GM23338 (cell line): ENCODE measurements around the gene CHST11. TPM values are rescaled to one million over a fixed set of nuclear protein-coding genes. Genes with fewer than 3 reads are reported as not detected.
A peak's percentile ranks its signal among the peaks of the same experiment; 100 is the strongest.

Experiments
- ATAC-seq: fragments of 200-7000 bp; cut with Tn5 transposase; 3 replicates; pipeline ENCODE4 v1.9.1; 2020
- DNase-seq: peaks from one replicate; pipeline ENCODE4 v3.0.0-alpha.2; 2015; ENCODE audit warnings: low spot score
- H2AFZ ChIP-seq: fragments of 200-600 bp; sonication (generic); 2 replicates; pipeline ENCODE4 v1.8.0; 2016; ENCODE audit warnings: antibody characterized with exemption, mild to moderate bottlenecking, moderate library complexity
- H3F3A ChIP-seq: fragments of 200-600 bp; sonication (generic); replicated peaks from 2 replicates; pipeline ENCODE4 v1.8.0; 2017; ENCODE audit warnings: antibody characterized with exemption, mixed run types, low read depth
- H3K27ac ChIP-seq: fragments of 200-600 bp; sonication (generic); 2 replicates; pipeline ENCODE4 v1.6.1; 2016; ENCODE audit warnings: low read depth
- H3K27me3 ChIP-seq: fragments of 200-600 bp; sonication (generic); 2 replicates; pipeline ENCODE4 v1.8.0; 2016; ENCODE audit warnings: mild to moderate bottlenecking, mixed run types, moderate library complexity; ENCODE audit not compliant: insufficient read depth
- H3K36me3 ChIP-seq: fragments of 200-600 bp; sonication (generic); 2 replicates; pipeline ENCODE4 v1.8.0; 2016; ENCODE audit warnings: mild to moderate bottlenecking; ENCODE audit not compliant: insufficient read depth
- H3K4me1 ChIP-seq: fragments of 200-600 bp; sonication (generic); 2 replicates; pipeline ENCODE4 v1.8.0; 2016; ENCODE audit warnings: mild to moderate bottlenecking, moderate library complexity; ENCODE audit not compliant: insufficient read depth
- H3K4me2 ChIP-seq: fragments of 200-600 bp; sonication (generic); 2 replicates; pipeline ENCODE4 v1.7.1; 2017; ENCODE audit warnings: mixed run types
- H3K4me3 ChIP-seq: fragments of 200-600 bp; sonication (generic); 2 replicates; pipeline ENCODE4 v1.6.1; 2016; ENCODE audit warnings: mixed run types
- H3K79me2 ChIP-seq: fragments of 200-600 bp; sonication (generic); replicated peaks from 2 replicates; pipeline ENCODE4 v1.8.0; 2017; ENCODE audit warnings: mild to moderate bottlenecking; ENCODE audit not compliant: insufficient read depth
- H3K9me2 ChIP-seq: fragments of 200-600 bp; sonication (generic); 2 replicates; pipeline ENCODE4 v1.8.0; 2017; ENCODE audit not compliant: insufficient read depth
- H4K20me1 ChIP-seq: fragments of 200-600 bp; sonication (generic); replicated peaks from 2 replicates; pipeline ENCODE4 v1.8.0; 2017; ENCODE audit warnings: mild to moderate bottlenecking; ENCODE audit not compliant: insufficient read depth
- H3K27ac Mint-ChIP-seq: 2 replicates; pipeline ENCODE4 v1.8.0; 2020; ENCODE audit warnings: inconsistent platforms, mild to moderate bottlenecking, moderate library complexity, mixed read lengths
- H3K27me3 Mint-ChIP-seq: 3 replicates; pipeline ENCODE4 v1.8.0; 2022; ENCODE audit warnings: low read depth, mild to moderate bottlenecking, moderate library complexity, mixed read lengths, inconsistent platforms; ENCODE audit not compliant: insufficient read depth, poor library complexity
- H3K36me3 Mint-ChIP-seq: 3 replicates; pipeline ENCODE4 v1.8.0; 2021; ENCODE audit warnings: low read depth, mild to moderate bottlenecking, inconsistent platforms, moderate library complexity, mixed read lengths
- H3K4me1 Mint-ChIP-seq: 3 replicates; pipeline ENCODE4 v1.8.0; 2020; ENCODE audit warnings: mild to moderate bottlenecking, inconsistent platforms, mixed read lengths
- H3K4me3 Mint-ChIP-seq: 3 replicates; pipeline ENCODE4 v1.8.0; 2021; ENCODE audit warnings: moderate library complexity, mild to moderate bottlenecking, inconsistent platforms, mixed read lengths
- H3K9me3 Mint-ChIP-seq: 3 replicates; pipeline ENCODE4 v1.8.0; 2020; ENCODE audit warnings: moderate library complexity, mild to moderate bottlenecking, inconsistent platforms, mixed read lengths
- ETS1 ChIP-seq: IDR thresholded peaks from 2 replicates; pipeline ENCODE4 v1.6.1; 2016; ENCODE audit warnings: antibody characterized with exemption
- NANOG ChIP-seq: IDR thresholded peaks from 2 replicates; pipeline ENCODE4 v1.6.1; 2016; ENCODE audit warnings: antibody characterized with exemption, borderline replicate concordance
- POLR2AphosphoS5 ChIP-seq: IDR thresholded peaks from 2 replicates; pipeline ENCODE4 v1.6.1; 2016; ENCODE audit warnings: antibody characterized with exemption, low read depth
- REST ChIP-seq: IDR thresholded peaks from one replicate; pipeline ENCODE4 v1.6.1; 2018; ENCODE audit warnings: antibody characterized with exemption; ENCODE audit not compliant: unreplicated experiment
- ZNF114 ChIP-seq: fragments of 250-450 bp; sonication (Bioruptor Pico); IDR thresholded peaks from 2 replicates; pipeline ENCODE4 v1.5.0; 2020; ENCODE audit warnings: mild to moderate bottlenecking, moderate library complexity
- ZNF331 ChIP-seq: fragments of 250-450 bp; sonication (Bioruptor Pico); IDR thresholded peaks from 2 replicates; pipeline ENCODE4 v1.5.0; 2020; ENCODE audit warnings: low read depth, mild to moderate bottlenecking, moderate library complexity
- polyA plus RNA-seq: library from polyadenylated mRNA; unstranded; fragments of >200 nt; fragmentation: Nextera tagmentation; extraction: Ambion mirVana; gene quantifications from 2 replicates; pipeline ENCODE4 v1.2.1, GENCODE V29; 2016
- total RNA-seq: library from RNA; depleted of rRNA; stranded (reverse); fragments of >200 nt; shearing (Covaris generic); gene quantifications from 2 replicates; pipeline ENCODE4 v1.2.3, GENCODE V29; 2014
- TF ChIP-seq, protein P1 (sequence below): fragments of 250-450 bp; sonication (Bioruptor Pico); IDR thresholded peaks from 2 replicates; pipeline ENCODE4 v1.5.0; 2020; ENCODE audit warnings: mild to moderate bottlenecking, moderate library complexity
- TF ChIP-seq, protein P2 (sequence below), 2 experiments: fragments of 200-600 bp in 1 of 2; sonication (generic) in 1 of 2; conservative IDR thresholded peaks; 2 replicates each; pipeline versions ENCODE4 v1.5.1 to v1.6.1; 2016 to 2017; ENCODE audit warnings: antibody characterized with exemption in 2 of 2, low read depth in 2 of 2, mild to moderate bottlenecking in 2 of 2, moderate library complexity in 1 of 2

The CHST11 gene
- total and polyA plus RNA-seq, 2 experiments from 2014 or later, result 7.7 to 25.7 TPM

- TF ChIP-seq, protein P1, sequence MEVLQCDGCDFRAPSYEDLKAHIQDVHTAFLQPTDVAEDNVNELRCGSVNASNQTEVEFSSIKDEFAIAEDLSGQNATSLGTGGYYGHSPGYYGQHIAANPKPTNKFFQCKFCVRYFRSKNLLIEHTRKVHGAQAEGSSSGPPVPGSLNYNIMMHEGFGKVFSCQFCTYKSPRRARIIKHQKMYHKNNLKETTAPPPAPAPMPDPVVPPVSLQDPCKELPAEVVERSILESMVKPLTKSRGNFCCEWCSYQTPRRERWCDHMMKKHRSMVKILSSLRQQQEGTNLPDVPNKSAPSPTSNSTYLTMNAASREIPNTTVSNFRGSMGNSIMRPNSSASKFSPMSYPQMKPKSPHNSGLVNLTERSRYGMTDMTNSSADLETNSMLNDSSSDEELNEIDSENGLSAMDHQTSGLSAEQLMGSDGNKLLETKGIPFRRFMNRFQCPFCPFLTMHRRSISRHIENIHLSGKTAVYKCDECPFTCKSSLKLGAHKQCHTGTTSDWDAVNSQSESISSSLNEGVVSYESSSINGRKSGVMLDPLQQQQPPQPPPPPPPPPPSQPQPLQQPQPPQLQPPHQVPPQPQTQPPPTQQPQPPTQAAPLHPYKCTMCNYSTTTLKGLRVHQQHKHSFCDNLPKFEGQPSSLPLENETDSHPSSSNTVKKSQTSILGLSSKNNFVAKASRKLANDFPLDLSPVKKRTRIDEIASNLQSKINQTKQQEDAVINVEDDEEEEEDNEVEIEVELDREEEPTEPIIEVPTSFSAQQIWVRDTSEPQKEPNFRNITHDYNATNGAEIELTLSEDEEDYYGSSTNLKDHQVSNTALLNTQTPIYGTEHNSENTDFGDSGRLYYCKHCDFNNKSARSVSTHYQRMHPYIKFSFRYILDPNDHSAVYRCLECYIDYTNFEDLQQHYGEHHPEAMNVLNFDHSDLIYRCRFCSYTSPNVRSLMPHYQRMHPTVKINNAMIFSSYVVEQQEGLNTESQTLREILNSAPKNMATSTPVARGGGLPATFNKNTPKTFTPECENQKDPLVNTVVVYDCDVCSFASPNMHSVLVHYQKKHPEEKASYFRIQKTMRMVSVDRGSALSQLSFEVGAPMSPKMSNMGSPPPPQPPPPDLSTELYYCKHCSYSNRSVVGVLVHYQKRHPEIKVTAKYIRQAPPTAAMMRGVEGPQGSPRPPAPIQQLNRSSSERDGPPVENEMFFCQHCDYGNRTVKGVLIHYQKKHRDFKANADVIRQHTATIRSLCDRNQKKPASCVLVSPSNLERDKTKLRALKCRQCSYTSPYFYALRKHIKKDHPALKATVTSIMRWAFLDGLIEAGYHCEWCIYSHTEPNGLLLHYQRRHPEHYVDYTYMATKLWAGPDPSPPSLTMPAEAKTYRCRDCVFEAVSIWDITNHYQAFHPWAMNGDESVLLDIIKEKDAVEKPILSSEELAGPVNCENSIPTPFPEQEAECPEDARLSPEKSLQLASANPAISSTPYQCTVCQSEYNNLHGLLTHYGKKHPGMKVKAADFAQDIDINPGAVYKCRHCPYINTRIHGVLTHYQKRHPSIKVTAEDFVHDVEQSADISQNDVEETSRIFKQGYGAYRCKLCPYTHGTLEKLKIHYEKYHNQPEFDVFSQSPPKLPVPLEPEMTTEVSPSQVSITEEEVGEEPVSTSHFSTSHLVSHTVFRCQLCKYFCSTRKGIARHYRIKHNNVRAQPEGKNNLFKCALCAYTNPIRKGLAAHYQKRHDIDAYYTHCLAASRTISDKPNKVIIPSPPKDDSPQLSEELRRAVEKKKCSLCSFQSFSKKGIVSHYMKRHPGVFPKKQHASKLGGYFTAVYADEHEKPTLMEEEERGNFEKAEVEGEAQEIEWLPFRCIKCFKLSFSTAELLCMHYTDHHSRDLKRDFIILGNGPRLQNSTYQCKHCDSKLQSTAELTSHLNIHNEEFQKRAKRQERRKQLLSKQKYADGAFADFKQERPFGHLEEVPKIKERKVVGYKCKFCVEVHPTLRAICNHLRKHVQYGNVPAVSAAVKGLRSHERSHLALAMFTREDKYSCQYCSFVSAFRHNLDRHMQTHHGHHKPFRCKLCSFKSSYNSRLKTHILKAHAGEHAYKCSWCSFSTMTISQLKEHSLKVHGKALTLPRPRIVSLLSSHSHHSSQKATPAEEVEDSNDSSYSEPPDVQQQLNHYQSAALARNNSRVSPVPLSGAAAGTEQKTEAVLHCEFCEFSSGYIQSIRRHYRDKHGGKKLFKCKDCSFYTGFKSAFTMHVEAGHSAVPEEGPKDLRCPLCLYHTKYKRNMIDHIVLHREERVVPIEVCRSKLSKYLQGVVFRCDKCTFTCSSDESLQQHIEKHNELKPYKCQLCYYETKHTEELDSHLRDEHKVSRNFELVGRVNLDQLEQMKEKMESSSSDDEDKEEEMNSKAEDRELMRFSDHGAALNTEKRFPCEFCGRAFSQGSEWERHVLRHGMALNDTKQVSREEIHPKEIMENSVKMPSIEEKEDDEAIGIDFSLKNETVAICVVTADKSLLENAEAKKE (CRISPR knock-in tag), result no peak
- TF ChIP-seq NANOG, result no peak
- TF ChIP-seq ZNF114 (CRISPR knock-in tag), result no peak
Measured at GRCh38 chr12:104538891-104539462, 82.2 kb downstream of the CHST11 start (continued).

GRCh38 chr12:104544836-104545235 lies 88.1 kb downstream of the CHST11 start:
- H3K4me3 Mint-ChIP-seq, result no peak overlapping the region
- H3K4me1 Mint-ChIP-seq, result peaks cover 22% of the 10 kb centered on the region
- H3K4me3 ChIP-seq, result no peak overlapping the region
- H3K27me3 Mint-ChIP-seq, result no peaks in the 10 kb centered on the region
- H3K27ac Mint-ChIP-seq, result no peak overlapping the region
- H3K27ac ChIP-seq, result no peak overlapping the region
- H3K9me3 Mint-ChIP-seq, result peaks cover 4% of the 10 kb centered on the region; the same call in 1 of the 3 replicates
- H3K27me3 ChIP-seq, result no peaks in the 10 kb centered on the region
- no peaks in the 10 kb centered on the region for H3K36me3 ChIP-seq
- 0 out of 2 replicates have a peak, but pooled peaks cover 6% of the 10 kb centered on the region for H3K79me2 ChIP-seq
- ATAC-seq (peak; percentile 67), DNase-seq (peak; percentile 24)
- 0 out of 3 replicates have a peak, but pooled peaks cover 4% of the 10 kb centered on the region for H3K36me3 Mint-ChIP-seq
- H3F3A ChIP-seq, result no peaks in the 10 kb centered on the region
- no peak overlapping the region for H2AFZ ChIP-seq
- H3K9me2 ChIP-seq, result no peaks in the 10 kb centered on the region; the same call in 1 of the 2 replicates
- peaks cover 23% of the 10 kb centered on the region; the same call in 1 of the 2 replicates for H3K4me1 ChIP-seq
- H4K20me1 ChIP-seq, result peaks cover 5% of the 10 kb centered on the region
- TF ChIP-seq ETS1 (no peak), REST (no peak), ZNF331 (no peak), ZNF114 (CRISPR knock-in tag) (no peak), POLR2AphosphoS5 (no peak)
- TF ChIP-seq, protein P2, sequence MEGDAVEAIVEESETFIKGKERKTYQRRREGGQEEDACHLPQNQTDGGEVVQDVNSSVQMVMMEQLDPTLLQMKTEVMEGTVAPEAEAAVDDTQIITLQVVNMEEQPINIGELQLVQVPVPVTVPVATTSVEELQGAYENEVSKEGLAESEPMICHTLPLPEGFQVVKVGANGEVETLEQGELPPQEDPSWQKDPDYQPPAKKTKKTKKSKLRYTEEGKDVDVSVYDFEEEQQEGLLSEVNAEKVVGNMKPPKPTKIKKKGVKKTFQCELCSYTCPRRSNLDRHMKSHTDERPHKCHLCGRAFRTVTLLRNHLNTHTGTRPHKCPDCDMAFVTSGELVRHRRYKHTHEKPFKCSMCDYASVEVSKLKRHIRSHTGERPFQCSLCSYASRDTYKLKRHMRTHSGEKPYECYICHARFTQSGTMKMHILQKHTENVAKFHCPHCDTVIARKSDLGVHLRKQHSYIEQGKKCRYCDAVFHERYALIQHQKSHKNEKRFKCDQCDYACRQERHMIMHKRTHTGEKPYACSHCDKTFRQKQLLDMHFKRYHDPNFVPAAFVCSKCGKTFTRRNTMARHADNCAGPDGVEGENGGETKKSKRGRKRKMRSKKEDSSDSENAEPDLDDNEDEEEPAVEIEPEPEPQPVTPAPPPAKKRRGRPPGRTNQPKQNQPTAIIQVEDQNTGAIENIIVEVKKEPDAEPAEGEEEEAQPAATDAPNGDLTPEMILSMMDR (conservative IDR thresholded peaks at IDR 0.05; ENCODE audit: low read depth in 2 of 2), result no peak
- H3K4me2 ChIP-seq, result no peak overlapping the region
